HG03442 (cell line): ENCODE data around the gene KIRREL3.

ENCODE experiments used
- ATAC-seq: cut with Tn5 transposase; IDR thresholded peaks from one replicate; pipeline ENCODE4 v1.9.1; 2021; ENCODE audit warnings: mild to moderate bottlenecking, moderate library complexity; ENCODE audit not compliant: unreplicated experiment

Gene KIRREL3

GRCh38 chr11:126748100-126748791 is 252.3 kb downstream of the KIRREL3 start:
- no peak for ATAC-seq

DNA sequence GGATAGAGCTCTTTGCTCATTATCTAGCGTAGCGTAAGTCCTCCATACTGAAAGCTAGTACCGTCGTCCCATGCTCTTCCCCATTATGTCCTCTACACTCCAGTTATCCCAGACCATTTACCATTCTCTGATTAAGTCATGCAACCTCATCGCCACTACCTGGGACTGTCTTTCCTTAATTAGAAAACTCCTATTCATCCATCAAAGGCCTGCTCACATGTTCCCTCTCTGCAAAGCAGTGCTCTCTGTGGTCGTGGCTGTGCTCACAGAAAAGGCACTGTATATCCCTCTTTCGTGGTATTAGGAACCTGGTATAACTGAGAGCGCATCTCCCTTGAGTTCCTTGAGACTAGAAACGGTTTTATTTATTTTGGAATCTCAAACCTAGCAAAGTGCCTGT is 253.3 kb downstream of the KIRREL3 start:
- ATAC-seq, result no peak

GRCh38 chr11:126746443-126746842 is 254.1 kb downstream of the KIRREL3 start:
- no peak for ATAC-seq

DNA sequence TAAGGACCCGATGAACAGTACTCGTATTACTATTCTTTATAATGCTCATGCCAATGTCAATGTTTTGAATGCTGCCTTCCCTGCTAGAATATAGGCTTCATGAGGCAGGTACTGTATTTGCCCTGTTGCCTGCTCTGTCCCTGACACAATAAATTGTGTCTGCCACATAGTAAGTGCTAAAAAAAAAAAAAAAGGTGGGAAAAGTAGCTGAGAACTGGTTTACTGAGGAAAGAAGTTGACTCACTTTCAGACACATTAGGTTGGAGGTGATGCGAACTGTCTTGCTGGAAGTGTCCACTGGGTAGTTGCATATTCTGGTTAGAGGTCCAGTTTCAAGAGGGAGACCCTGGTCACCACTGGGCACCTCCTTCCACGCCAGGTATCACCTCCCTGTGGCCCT is 255.9 kb downstream of the KIRREL3 start:
- ATAC-seq, result no peak

DNA sequence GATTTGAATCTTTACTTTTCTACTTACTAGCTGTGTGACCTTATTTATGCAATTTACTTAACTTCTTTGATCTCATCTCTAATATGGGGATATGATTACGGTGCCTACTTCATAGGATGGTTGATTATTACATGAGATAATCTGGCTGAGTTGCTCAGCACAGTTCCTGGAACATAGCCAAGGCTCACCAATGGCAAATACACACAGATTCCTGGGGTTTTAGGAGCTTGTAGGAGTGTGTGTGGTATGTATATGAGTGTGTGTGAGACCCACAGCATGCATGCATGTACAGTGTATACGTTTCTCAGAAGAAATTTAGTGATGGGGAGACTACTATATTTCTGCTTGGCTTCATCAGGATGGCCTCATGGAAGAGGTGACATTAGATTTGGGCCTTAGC is 256.9 kb downstream of the KIRREL3 start:
- ATAC-seq, result no peak

DNA sequence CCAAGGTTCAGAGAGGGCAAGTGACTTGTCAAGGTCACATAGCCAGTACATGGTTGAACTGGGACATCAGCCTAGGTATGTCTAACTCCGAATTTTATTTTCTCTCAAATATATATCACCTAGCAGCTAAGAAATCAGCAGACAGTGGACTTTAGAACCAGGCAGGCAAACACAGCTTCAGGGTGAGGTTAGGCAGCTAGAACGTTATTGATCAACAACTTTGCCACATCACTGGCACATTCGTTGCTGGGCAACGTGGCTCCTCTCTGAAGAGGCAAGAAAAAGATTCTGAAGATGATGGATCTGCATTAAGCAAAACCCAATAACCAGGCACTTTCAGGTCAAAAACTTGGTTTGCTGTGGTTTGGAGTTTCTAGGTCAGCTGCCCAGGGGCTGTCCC is 258.0 kb downstream of the KIRREL3 start:
- no peak for ATAC-seq

DNA sequence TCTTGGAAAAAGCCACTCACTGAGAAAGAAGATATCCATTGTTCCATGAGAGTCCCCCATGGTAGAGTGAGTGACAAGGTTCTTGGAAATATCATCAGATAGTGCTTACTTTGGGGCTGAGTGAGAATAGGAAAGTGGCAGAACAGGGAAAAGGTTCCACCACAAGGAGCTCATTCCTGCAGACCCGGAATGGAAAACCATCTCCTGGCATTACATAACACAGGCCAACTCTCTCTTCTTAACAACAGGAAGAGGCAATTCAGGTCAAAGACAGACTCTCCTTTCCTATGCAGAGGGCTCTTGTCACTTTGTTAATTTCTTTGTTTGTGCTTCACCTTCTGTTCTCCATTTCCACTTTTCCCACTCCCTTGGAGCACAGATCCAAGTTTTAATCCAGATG is 259.7 kb downstream of the KIRREL3 start:
- ATAC-seq, result no peak

- ATAC-seq, result no peak
Observed at GRCh38 chr11:126739499-126740145, 260.9 kb downstream of the KIRREL3 start.

DNA sequence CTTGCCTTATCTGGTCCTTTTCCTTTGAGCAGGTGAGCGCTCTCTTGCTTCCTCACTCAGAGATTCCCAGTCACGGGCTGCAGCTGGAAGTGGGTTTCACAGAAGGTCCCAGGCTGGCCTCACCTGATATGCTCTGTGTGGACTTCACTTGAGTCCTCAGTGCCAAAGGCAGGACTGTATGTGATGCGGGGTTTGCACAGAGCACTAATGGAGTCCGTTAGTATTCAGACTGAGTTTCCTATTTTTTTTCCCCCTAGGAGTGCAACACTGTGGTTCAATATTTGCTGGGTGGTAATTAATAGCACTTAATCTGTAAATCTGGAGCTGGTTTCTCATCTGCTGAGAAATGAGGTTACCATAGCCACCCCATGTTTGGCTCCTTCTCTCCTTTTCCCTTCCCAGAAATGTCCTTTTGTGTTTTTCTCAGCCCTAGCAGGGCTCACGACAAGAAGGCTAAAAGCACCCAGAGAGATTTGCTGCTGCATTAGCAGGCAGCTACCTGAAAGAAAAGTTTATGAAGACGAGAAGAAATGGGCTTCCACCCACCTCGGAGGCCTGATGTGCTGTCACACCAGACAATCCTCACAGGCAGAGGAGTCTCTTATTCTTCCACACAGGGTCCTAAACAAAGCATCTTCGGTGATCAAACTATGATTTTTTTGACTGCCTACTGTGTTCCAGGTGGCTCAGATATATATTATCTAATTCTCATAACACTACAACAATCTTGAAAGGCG is 262.1 kb downstream of the KIRREL3 start:
- ATAC-seq, result no peak

DNA sequence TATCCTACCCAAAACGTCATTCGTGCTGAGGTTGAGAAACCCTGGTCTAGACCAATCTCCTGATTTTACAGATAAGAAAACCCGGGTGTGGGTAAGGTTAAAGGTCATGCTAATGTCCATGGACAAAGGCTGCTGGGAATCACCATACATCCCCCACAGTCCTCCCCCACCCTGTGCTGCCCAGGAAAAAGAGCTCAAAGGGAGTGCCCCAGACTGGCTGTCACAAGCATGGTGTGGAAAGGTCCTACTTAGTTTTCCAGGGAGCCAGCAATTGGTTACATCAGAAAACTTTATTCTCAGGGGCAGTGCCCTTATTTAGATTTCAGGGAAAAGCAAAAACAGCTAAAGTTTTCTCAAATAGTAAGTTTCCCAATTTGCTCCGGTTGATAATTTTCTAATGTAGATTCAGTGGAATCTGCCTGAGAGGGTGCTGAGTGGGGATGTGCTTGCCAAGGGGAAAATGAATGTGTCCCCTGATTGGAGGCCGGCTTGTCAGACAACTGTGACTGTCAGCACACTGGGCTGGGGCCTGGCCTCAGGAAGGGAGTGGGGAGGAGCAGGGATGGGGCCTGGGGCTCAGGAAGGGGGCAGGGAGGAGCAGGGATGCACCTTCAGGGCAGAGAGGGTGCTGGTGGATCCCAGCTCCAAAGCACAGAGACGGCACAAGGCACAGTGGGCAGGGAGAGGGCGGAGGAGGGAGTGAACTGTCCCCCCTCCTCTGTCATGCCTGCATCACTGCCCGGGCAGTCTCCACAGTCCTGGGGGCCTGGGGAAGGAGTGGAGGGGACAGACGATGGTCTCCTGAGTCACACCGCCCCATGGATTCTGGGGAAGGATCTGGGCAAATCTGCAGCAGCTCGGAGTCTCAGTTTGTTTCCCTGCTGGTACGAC is 263.6 kb downstream of the KIRREL3 start:
- no peak for ATAC-seq

- ATAC-seq, result no peak
Observed at GRCh38 chr11:126734752-126735151, 265.8 kb downstream of the KIRREL3 start.

DNA sequence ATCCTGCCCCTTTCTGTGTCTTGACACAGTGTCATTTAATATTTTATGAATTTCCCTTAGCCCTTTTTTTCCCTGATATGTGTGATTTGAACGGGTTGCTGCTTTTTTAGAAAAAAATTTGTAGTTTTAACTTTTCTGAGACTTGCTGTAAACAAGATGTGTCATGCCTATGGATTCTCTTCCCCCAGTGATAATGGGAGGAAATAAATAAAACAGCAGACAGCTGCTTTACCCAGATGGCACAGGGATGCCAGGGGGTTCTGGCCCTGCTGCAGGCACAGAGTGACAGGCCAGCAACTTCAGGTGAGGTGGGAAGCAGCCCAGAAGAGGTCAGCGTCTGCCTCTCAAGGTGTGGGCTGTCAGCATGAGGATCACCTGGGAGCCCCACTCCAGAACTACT is 266.9 kb downstream of the KIRREL3 start:
- no peak for ATAC-seq

DNA sequence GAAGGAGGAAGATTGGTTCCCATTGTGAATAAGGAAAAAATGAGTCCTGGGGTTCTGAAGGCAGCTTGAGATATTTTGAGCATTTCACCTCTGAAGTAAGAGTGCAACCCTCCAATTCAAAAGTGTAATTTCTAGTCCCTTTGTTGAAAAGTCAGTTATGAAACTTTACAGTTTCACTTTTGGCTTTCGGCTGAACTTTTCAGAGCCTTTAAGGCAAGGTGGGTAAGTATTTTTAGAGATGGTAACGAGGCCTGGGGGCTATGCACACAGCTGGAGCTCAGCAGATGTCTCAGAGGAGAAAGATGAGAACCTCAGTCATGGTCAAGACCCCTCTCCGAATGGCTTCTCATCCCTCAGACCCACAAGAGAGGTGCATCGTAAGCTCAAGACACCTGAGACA is 267.6 kb downstream of the KIRREL3 start:
- peak; percentile 73 for ATAC-seq

DNA sequence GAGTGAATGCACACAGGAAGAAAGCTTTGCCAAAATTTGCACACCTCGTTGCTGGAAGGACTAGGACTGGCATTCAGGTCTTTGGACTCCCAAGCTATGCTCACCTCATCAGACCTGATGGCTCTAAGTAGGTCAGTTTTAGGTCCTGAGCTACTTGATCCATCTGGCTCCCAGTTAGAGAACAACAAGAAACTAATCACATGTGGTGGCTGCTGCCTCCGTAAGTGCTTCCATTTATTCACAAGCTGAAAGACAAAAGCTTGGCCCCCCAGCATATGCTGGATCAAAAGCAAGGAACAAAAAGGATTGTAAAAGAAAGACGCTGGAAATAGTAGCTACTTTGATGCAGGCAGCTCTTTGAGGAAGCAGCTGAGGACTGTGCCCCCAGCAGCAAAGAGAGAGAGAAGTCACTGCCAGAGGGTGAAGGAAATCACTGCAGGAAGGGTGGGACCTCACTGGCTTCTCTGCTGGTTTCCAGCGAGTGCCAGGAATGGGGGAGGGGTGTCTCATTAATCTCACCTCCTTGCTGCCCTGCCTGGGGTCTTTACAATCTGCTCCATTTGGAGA is 268.9 kb downstream of the KIRREL3 start:
- no peak for ATAC-seq

GRCh38 chr11:126727381-126727780 is 273.2 kb downstream of the KIRREL3 start:
- no peak for ATAC-seq

GRCh38 chr11:126725521-126725920 is 275.0 kb downstream of the KIRREL3 start:
- ATAC-seq, result no peak

- no peak for ATAC-seq
Observed at GRCh38 chr11:126725043-126725442, 275.5 kb downstream of the KIRREL3 start.

DNA sequence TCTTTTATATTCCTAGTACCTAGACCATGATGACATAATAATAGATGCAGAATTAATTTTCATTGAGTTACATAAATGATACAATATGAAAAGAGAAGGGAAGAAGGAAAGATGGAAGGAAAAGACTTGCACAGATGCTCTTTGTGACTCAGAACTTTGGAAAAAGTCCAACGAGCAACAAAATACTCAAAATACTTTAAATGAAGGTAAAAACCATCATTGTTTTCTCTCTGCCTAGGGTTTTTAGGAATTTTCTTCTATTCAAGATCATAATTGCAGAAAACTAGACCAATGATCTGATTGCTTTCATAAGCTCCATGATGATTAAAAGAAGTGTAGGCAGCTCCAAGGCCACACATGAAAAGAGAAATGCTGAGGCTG is 276.9 kb downstream of the KIRREL3 start:
- no peak for ATAC-seq

DNA sequence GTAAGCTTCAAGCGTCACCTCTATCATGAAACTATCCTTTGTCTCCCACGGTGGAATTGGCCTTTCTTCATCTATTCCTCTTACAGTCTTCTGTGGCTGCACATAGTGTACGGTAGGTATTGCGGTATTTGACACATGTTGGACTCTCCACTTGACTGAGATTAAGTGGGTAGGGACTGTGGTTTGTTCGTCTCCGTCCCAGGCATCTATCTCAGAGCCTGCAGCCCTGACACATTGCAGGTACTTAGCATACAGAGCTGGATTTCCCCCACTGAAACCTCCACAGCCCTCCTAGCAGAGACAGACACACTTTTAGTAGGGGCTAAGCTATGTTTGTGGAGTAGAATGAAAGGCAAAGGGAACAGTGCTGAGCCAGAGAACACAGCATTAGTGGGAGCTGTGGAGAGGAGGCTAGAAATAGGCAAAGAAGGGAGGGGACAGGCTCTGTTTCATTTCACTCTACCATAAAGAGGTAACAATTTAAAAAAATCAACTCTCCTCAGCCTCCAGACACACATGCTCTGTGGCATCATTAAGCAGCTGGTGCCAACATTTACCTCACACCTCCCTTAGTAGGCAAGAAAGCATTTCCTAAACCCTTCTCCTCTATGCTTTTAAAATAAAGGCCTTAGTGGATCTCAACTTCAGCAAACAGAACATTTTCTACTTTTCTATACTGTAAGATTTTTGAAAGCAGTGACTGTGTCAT is 277.5 kb downstream of the KIRREL3 start:
- no peak for ATAC-seq
